ENCODE measurements around the gene CACNG5.

CACNG5 gene

DNA sequence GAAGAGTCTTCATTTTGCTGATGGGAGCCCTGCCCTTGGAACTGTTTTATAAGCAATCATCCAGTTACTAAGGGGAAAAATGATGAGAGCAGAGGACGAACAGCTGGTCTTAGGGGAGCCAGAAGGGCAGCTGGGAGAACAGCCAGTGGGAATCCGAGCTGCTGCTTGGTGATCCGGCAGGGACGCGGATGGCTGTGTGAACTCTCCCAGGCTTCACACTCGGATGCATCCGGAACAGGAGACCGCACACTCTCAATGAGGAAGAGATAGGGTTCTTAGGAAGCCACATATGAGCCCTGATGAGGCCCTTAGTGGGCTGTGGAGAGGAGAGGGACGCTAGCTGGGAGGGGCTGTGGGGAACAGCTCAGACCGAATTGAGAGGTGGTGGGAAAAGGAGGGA lies 5.0 kb upstream of the CACNG5 start:
- H3K4me3 ChIP-seq (ENCODE audit: severe bottlenecking), result no peak overlapping the region
- TF ChIP-seq, protein P1, sequence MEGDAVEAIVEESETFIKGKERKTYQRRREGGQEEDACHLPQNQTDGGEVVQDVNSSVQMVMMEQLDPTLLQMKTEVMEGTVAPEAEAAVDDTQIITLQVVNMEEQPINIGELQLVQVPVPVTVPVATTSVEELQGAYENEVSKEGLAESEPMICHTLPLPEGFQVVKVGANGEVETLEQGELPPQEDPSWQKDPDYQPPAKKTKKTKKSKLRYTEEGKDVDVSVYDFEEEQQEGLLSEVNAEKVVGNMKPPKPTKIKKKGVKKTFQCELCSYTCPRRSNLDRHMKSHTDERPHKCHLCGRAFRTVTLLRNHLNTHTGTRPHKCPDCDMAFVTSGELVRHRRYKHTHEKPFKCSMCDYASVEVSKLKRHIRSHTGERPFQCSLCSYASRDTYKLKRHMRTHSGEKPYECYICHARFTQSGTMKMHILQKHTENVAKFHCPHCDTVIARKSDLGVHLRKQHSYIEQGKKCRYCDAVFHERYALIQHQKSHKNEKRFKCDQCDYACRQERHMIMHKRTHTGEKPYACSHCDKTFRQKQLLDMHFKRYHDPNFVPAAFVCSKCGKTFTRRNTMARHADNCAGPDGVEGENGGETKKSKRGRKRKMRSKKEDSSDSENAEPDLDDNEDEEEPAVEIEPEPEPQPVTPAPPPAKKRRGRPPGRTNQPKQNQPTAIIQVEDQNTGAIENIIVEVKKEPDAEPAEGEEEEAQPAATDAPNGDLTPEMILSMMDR (IDR thresholded peaks at IDR 0.05; ENCODE audit: poor library complexity, severe bottlenecking), result no peak
- H3K4me1 ChIP-seq (ENCODE audit: insufficient read depth, poor library complexity, severe bottlenecking), result no peaks in the 10 kb centered on the region
- ATAC-seq (ENCODE audit: low read depth), result peak; percentile 36; the same call in 1 of the 3 replicates
- no peaks in the 10 kb centered on the region for H3K36me3 ChIP-seq (ENCODE audit: low read depth)
- H3K27ac ChIP-seq (ENCODE audit: poor library complexity, severe bottlenecking), result no peak overlapping the region
- peaks cover 42% of the 10 kb centered on the region for H3K27me3 ChIP-seq (ENCODE audit: insufficient read depth, poor library complexity, severe bottlenecking)
- no peaks in the 10 kb centered on the region for H3K9me3 ChIP-seq (ENCODE audit: severe bottlenecking)
- no peak for DNase-seq (ENCODE audit: low spot score)

DNA sequence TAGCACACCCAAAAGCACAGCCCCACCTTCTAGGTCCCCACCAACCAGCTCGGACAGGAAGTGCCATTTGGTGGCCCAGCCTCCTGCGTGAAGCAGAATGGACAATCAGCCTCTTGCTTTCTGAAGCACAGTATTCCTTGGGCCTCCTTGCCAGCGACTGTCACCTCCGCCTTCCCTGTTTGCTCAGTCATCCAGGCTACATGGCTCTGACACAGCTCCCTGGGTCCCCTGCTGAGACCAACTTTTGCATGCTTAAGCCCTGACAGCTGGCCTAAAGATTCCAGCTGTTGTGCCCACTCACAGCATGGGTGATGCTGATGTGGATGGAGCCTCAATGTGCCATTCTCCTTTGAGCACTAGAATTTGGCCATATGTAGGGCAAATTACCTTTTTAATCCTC lies 4.5 kb upstream of the CACNG5 start:
- Histone ChIP-seq H3K27ac (ENCODE audit: poor library complexity, severe bottlenecking) (no peak overlapping the region), H3K9me3 (ENCODE audit: severe bottlenecking) (no peaks in the 10 kb centered on the region), H3K27me3 (ENCODE audit: insufficient read depth, poor library complexity, severe bottlenecking) (peaks cover 47% of the 10 kb centered on the region), H3K4me3 (ENCODE audit: severe bottlenecking) (no peak overlapping the region), H3K4me1 (ENCODE audit: insufficient read depth, poor library complexity, severe bottlenecking) (no peaks in the 10 kb centered on the region), H3K36me3 (ENCODE audit: low read depth) (no peaks in the 10 kb centered on the region)
- ATAC-seq (ENCODE audit: low read depth), result no peak
- DNase-seq (ENCODE audit: low spot score), result no peak
- TF ChIP-seq, protein P1 (IDR thresholded peaks at IDR 0.05; ENCODE audit: poor library complexity, severe bottlenecking), result no peak

DNA sequence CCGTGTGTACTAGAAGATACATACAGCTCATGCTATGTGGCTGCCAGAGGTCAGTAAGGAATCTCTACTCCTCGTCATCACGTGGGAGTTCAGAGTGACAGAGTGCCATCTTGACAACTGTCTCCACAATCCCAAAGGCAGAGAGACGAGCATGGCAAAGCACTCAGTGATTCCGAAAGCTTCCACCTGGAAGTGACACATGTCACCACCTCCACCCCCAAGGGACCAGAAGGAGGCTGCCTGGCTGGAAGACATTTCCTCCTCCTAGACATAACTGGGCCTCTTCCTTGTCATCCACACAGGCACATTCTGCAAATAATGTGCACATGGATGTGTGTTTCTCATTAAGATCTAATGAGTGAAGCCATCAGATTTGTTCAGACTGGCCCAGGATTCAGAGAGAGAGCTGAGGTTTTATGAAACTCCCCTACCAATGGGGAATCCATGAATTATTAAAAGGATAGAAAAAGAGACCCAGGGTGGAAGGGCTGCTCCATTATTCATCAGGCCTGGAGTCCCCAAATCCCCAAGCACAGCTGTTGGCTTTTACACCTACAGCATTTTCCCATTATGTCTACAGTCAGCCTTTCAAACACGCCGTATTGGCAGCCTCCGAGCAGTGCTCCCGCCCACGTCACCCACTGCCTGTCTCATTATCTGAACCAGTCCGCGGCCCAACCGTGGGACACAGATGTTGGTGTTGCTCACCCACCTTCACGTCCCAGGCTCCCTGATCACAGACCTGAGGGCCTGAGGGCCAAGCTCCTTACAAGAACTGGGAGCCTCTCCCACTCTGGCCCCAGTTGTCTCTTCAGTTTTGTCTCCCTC lies 3.3 kb upstream of the CACNG5 start:
- DNase-seq (ENCODE audit: low spot score), result no peak
- H3K27me3 ChIP-seq (ENCODE audit: insufficient read depth, poor library complexity, severe bottlenecking), result peaks cover 58% of the 10 kb centered on the region
- H3K9me3 ChIP-seq (ENCODE audit: severe bottlenecking), result no peaks in the 10 kb centered on the region
- no peak for ATAC-seq (ENCODE audit: low read depth)
- H3K4me3 ChIP-seq (ENCODE audit: severe bottlenecking), result no peak overlapping the region
- no peaks in the 10 kb centered on the region for H3K4me1 ChIP-seq (ENCODE audit: insufficient read depth, poor library complexity, severe bottlenecking)
- no peaks in the 10 kb centered on the region for H3K36me3 ChIP-seq (ENCODE audit: low read depth)
- TF ChIP-seq, protein P1 (IDR thresholded peaks at IDR 0.05; ENCODE audit: poor library complexity, severe bottlenecking), result no peak
- no peak overlapping the region for H3K27ac ChIP-seq (ENCODE audit: poor library complexity, severe bottlenecking)

DNA sequence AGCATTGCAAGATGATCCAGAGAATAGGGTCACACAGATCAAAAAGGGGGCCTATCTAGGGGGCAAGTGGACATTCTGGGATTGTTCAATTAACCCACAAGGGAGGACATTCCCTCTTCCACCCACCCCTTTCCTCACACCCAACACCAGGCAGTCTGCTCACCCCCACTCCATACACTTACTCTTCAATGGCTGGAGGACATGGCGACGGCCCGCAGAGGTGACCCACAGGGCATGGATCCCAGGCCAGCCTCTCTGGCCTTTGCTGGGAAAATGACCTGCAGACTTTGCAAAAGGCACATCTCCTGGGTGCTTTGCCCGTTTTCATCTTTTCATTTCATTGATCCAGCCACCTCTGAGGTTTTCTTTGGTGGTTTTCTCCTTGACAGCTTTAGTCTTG lies 1.7 kb upstream of the CACNG5 start:
- Histone ChIP-seq H3K27ac (ENCODE audit: poor library complexity, severe bottlenecking) (no peak overlapping the region), H3K36me3 (ENCODE audit: low read depth) (no peaks in the 10 kb centered on the region), H3K4me3 (ENCODE audit: severe bottlenecking) (no peak overlapping the region), H3K27me3 (ENCODE audit: insufficient read depth, poor library complexity, severe bottlenecking) (peaks cover 61% of the 10 kb centered on the region), H3K9me3 (ENCODE audit: severe bottlenecking) (no peaks in the 10 kb centered on the region), H3K4me1 (ENCODE audit: insufficient read depth, poor library complexity, severe bottlenecking) (no peaks in the 10 kb centered on the region)
- DNase-seq (ENCODE audit: low spot score) (no peak), ATAC-seq (ENCODE audit: low read depth) (no peak)
- TF ChIP-seq, protein P1 (IDR thresholded peaks at IDR 0.05; ENCODE audit: poor library complexity, severe bottlenecking), result no peak

DNA sequence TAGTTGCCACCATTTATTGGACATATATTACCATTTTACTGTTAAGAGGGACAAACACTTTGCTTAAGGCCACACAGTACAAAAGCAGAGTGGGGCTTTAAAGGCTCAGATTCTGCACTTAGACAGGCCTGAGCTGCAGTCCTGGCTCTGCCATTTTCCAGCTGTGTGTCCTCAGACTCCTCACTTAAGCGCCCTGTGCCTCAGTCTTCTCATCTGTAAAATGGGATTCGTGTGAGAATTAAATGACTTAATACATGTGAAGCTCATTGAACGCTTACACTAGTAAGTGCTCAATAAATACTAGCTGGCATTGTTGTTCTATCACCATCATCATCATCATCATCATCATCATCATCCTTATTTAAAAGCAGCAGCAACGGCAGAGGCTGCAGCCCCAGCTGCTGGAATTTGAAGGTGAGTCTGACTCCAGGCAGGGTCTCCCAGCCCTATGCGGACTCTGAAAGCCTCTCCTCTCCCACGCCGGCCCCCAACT lies 445 bp upstream of the CACNG5 start:
- Histone ChIP-seq H3K36me3 (ENCODE audit: low read depth) (no peaks in the 10 kb centered on the region), H3K4me1 (ENCODE audit: insufficient read depth, poor library complexity, severe bottlenecking) (no peaks in the 10 kb centered on the region), H3K9me3 (ENCODE audit: severe bottlenecking) (no peaks in the 10 kb centered on the region), H3K4me3 (ENCODE audit: severe bottlenecking) (no peak overlapping the region), H3K27ac (ENCODE audit: poor library complexity, severe bottlenecking) (no peak overlapping the region), H3K27me3 (ENCODE audit: insufficient read depth, poor library complexity, severe bottlenecking) (peaks cover 50% of the 10 kb centered on the region)
- DNase-seq (ENCODE audit: low spot score), result no peak
- no peak for ATAC-seq (ENCODE audit: low read depth)
- TF ChIP-seq, protein P1 (IDR thresholded peaks at IDR 0.05; ENCODE audit: poor library complexity, severe bottlenecking), result no peak
